ENCODE data around the gene CYP4Z1.
"Not testable (repeated sequence)": the region's sequence is repeated elsewhere in the genome, so short reads cannot be mapped to it uniquely, and the experiment has no call there.

CYP4Z1 gene

GRCh38 chr1:47129489-47130230 is 62.6 kb downstream of the CYP4Z1 start:
- not testable (repeated sequence) for DNase-seq

- not testable (repeated sequence) for DNase-seq
Measured at GRCh38 chr1:47132665-47133064, 65.6 kb downstream of the CYP4Z1 start.

GRCh38 chr1:47137198-47137597 is 70.2 kb downstream of the CYP4Z1 start, which contains the start of gene CYP4A22:
CYP4A22 (plus strand) TSS chr1:47137441; CDS start chr1:47137486, 45 bp downstream.
- DNase-seq = no peak

GRCh38 chr1:47137925-47138615 is 71.0 kb downstream of the CYP4Z1 start:
- no peak for DNase-seq

GRCh38 chr1:47140358-47140757 is 73.3 kb downstream of the CYP4Z1 start:
- not testable (repeated sequence) for DNase-seq

GRCh38 chr1:47143654-47144053 is 76.6 kb downstream of the CYP4Z1 start:
- not testable (repeated sequence) for DNase-seq

GRCh38 chr1:47146495-47146894 is 79.5 kb downstream of the CYP4Z1 start:
- not testable (repeated sequence) for DNase-seq

GRCh38 chr1:47147047-47147785 is 80.2 kb downstream of the CYP4Z1 start:
- no peak for DNase-seq

- peak; percentile 41 for DNase-seq
Measured at GRCh38 chr1:47149162-47149561, 82.1 kb downstream of the CYP4Z1 start.

GRCh38 chr1:47156457-47156856 is 89.4 kb downstream of the CYP4Z1 start:
- not testable (repeated sequence) for DNase-seq

GRCh38 chr1:47157957-47158356 is 90.9 kb downstream of the CYP4Z1 start:
- not testable (repeated sequence) for DNase-seq

GRCh38 chr1:47160716-47161115 is 93.7 kb downstream of the CYP4Z1 start:
- DNase-seq = no peak

GRCh38 chr1:47161298-47162040 is 94.4 kb downstream of the CYP4Z1 start:
- no peak for DNase-seq

GRCh38 chr1:47164552-47164951 is 97.5 kb downstream of the CYP4Z1 start:
- no peak for DNase-seq
